WTC11 (cell line): Measurements from ENCODE around the gene FGF1. TPM values are rescaled to one million over a fixed set of nuclear protein-coding genes. Genes with fewer than 3 reads are reported as not detected.

Experiments used
- ATAC-seq: fragments of 200-7000 bp; cut with Tn5 transposase; 2 replicates; pipeline ENCODE4 v1.10.0; 2021; ENCODE audit warnings: mild to moderate bottlenecking, moderate library complexity
- CTCF ChIA-PET: fragments of 300-600 bp; sonication (Branson Sonifier 250); formaldehyde crosslinking; loops from one replicate; lab custom pipeline; 2021; ENCODE audit warnings: antibody characterized with exemption; lab: Charles Lee
- POLR2A ChIA-PET: fragments of 350-600 bp; sonication (Branson Sonifier 250); formaldehyde crosslinking; loops from one replicate; lab custom pipeline; 2021; ENCODE audit warnings: antibody characterized with exemption; lab: Charles Lee
- DNase-seq: peaks from one replicate; pipeline ENCODE4 v3.0.0; 2021; ENCODE audit warnings: low spot score
- H3K27ac Mint-ChIP-seq: 2 replicates; pipeline ENCODE4 v1.8.0; 2021; ENCODE audit warnings: mixed read lengths
- H3K27me3 Mint-ChIP-seq: 2 replicates; pipeline ENCODE4 v1.8.0; 2021; ENCODE audit warnings: low read depth, mild to moderate bottlenecking, moderate library complexity, mixed read lengths
- H3K36me3 Mint-ChIP-seq: 2 replicates; pipeline ENCODE4 v1.8.0; 2021; ENCODE audit warnings: mixed read lengths
- H3K4me1 Mint-ChIP-seq: 2 replicates; pipeline ENCODE4 v1.8.0; 2022; ENCODE audit warnings: mixed read lengths
- H3K4me3 Mint-ChIP-seq: 2 replicates; pipeline ENCODE4 v1.8.0; 2021; ENCODE audit warnings: mild to moderate bottlenecking, moderate library complexity, mixed read lengths
- H3K9me3 Mint-ChIP-seq: 2 replicates; pipeline ENCODE4 v1.8.0; 2021; ENCODE audit warnings: mixed read lengths
- CREB1 ChIP-seq: sonication (generic); formaldehyde crosslinking; IDR thresholded peaks from 2 replicates; pipeline ENCODE4 v1.8.0; 2023; ENCODE audit warnings: mild to moderate bottlenecking, missing genetic modification reagents
- GTF2I ChIP-seq: fragments of 250-450 bp; sonication (Bioruptor Pico); conservative IDR thresholded peaks from 2 replicates; pipeline ENCODE4 v1.4.0; 2021; ENCODE audit warnings: mild to moderate bottlenecking
- JUN ChIP-seq: sonication (generic); formaldehyde crosslinking; IDR thresholded peaks from 2 replicates; pipeline ENCODE4 v1.8.0; 2023; ENCODE audit warnings: mild to moderate bottlenecking, missing genetic modification reagents
- KAT7 ChIP-seq: sonication (generic); formaldehyde crosslinking; IDR thresholded peaks from 2 replicates; pipeline ENCODE4 v1.8.1; 2023; ENCODE audit warnings: missing genetic modification reagents, mild to moderate bottlenecking, borderline replicate concordance
- MYBL2 ChIP-seq: sonication (generic); formaldehyde crosslinking; IDR thresholded peaks from 2 replicates; pipeline ENCODE4 v1.8.1; 2023; ENCODE audit warnings: mild to moderate bottlenecking, moderate library complexity, missing genetic modification reagents
- NFATC4 ChIP-seq: fragments of 250-450 bp; sonication (Bioruptor Pico); IDR thresholded peaks from 2 replicates; pipeline ENCODE4 v1.9.0; 2021; ENCODE audit warnings: mild to moderate bottlenecking
- NR2C2 ChIP-seq: sonication (generic); formaldehyde crosslinking; IDR thresholded peaks from 2 replicates; pipeline ENCODE4 v1.8.0; 2022; ENCODE audit warnings: mild to moderate bottlenecking, missing genetic modification reagents
- RORB ChIP-seq: fragments of 250-450 bp; sonication (Bioruptor Pico); IDR thresholded peaks from 2 replicates; pipeline ENCODE4 v1.9.0; 2021; ENCODE audit warnings: mild to moderate bottlenecking
- SMAD4 ChIP-seq: sonication (generic); formaldehyde crosslinking; IDR thresholded peaks from 2 replicates; pipeline ENCODE4 v1.8.0; 2022; ENCODE audit warnings: mild to moderate bottlenecking, missing genetic modification reagents
- TP53 ChIP-seq: sonication (generic); formaldehyde crosslinking; IDR thresholded peaks from 2 replicates; pipeline ENCODE4 v1.8.1; 2023; ENCODE audit warnings: mild to moderate bottlenecking, missing genetic modification reagents
- ZNF121 ChIP-seq: sonication (generic); formaldehyde crosslinking; IDR thresholded peaks from 2 replicates; pipeline ENCODE4 v1.8.0; 2023; ENCODE audit warnings: missing genetic modification reagents
- ZNF425 ChIP-seq: fragments of 250-450 bp; sonication (Bioruptor Pico); conservative IDR thresholded peaks from 2 replicates; pipeline ENCODE4 v1.9.0; 2021; ENCODE audit warnings: mild to moderate bottlenecking
- ZNF532 ChIP-seq: fragments of 250-450 bp; sonication (Bioruptor Pico); IDR thresholded peaks from 2 replicates; pipeline ENCODE4 v1.9.0; 2021; ENCODE audit warnings: mild to moderate bottlenecking, borderline replicate concordance
- total RNA-seq: library from RNA; stranded (reverse); gene quantifications from 3 replicates; pipeline ENCODE4 v1.2.3, GENCODE V29; 2021
- TF ChIP-seq, protein P1 (sequence below): sonication (generic); formaldehyde crosslinking; IDR thresholded peaks from 2 replicates; pipeline ENCODE4 v1.8.0; 2023; ENCODE audit warnings: missing genetic modification reagents
- TF ChIP-seq, protein P2 (sequence below): sonication (generic); formaldehyde crosslinking; IDR thresholded peaks from 2 replicates; pipeline ENCODE4 v1.8.0; 2023; ENCODE audit warnings: mild to moderate bottlenecking, missing genetic modification reagents
- TF ChIP-seq, protein P3 (sequence below): sonication (generic); formaldehyde crosslinking; conservative IDR thresholded peaks from 2 replicates; pipeline ENCODE4 v1.8.1; 2023; ENCODE audit warnings: mild to moderate bottlenecking, low read depth, missing genetic modification reagents, moderate library complexity

FGF1 gene
- total RNA-seq, 1 experiment from 2014 or later: 0.55 TPM

DNA sequence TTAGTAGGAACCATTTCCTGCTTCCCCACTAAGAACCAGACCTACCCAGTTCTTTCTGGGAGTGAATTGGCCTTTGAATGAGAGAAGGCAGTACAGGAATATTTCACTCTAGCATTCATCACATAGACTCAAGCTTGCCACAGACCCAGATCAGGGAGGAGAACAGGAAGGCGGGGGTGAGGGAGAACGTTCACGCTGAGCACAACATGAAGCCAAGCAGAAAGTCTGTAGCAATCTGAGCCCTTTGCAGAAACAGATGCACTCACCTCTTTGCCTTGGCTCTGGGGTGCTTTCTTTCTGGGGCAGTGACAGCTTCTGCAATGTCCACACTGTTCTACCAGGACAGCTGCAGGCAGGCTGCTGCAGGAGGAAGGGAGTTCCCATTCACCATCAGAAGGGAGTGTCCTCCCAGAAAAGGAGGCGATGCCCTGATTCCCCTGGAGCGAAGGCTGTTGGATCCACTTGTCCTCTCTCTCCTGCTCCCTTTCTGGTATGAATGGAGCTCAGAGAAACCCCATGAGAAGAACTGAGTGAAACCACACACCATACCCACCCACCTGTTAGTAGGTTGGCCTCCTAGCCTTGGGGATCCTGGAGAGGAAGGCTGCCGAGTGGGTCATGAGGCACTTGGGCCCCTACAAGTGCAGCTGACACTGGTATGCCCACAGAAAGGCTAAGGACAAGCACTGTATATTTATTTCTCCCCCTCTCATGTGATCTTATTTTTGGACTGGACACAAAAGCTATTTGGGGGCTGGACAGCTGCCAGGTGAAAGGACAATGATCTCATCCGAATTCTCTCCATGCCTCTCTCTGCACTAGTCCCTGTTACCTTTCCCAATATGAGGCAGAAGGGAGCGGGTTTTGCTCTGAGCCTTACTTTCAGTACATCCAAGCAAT, 11.7 kb upstream of the FGF1 start:
- Mint-ChIP-seq H3K4me3 (no peak overlapping the region), H3K36me3 (no peaks in the 10 kb centered on the region), H3K27ac (peak overlapping the region; percentile 76; the same call in 1 of the 2 replicates), H3K9me3 (peaks cover 4% of the 10 kb centered on the region), H3K4me1 (peaks cover 46% of the 10 kb centered on the region), H3K27me3 (no peaks in the 10 kb centered on the region)
- ATAC-seq: no peak
- ChIA-PET POLR2A (interaction anchor here (1.0 kb wide), 1 partner anchor 12 kb away, joined by 3 read pairs; no protein-coding TSS in a partner anchor), CTCF (interaction anchor here (1.9 to 9.0 kb wide), 5 partner anchors 12 to 87 kb away, joined by 5 to 240 read pairs (median 28); partner anchors contain the start of gene FGF1)
- no peak for DNase-seq
- no peak for TF ChIP-seq SMAD4 (CRISPR knock-in tag)
- TF ChIP-seq ZNF532: no peak
- no peak for TF ChIP-seq NFATC4
- TF ChIP-seq, protein P1, sequence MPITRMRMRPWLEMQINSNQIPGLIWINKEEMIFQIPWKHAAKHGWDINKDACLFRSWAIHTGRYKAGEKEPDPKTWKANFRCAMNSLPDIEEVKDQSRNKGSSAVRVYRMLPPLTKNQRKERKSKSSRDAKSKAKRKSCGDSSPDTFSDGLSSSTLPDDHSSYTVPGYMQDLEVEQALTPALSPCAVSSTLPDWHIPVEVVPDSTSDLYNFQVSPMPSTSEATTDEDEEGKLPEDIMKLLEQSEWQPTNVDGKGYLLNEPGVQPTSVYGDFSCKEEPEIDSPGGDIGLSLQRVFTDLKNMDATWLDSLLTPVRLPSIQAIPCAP: no peak
- TF ChIP-seq, protein P2, sequence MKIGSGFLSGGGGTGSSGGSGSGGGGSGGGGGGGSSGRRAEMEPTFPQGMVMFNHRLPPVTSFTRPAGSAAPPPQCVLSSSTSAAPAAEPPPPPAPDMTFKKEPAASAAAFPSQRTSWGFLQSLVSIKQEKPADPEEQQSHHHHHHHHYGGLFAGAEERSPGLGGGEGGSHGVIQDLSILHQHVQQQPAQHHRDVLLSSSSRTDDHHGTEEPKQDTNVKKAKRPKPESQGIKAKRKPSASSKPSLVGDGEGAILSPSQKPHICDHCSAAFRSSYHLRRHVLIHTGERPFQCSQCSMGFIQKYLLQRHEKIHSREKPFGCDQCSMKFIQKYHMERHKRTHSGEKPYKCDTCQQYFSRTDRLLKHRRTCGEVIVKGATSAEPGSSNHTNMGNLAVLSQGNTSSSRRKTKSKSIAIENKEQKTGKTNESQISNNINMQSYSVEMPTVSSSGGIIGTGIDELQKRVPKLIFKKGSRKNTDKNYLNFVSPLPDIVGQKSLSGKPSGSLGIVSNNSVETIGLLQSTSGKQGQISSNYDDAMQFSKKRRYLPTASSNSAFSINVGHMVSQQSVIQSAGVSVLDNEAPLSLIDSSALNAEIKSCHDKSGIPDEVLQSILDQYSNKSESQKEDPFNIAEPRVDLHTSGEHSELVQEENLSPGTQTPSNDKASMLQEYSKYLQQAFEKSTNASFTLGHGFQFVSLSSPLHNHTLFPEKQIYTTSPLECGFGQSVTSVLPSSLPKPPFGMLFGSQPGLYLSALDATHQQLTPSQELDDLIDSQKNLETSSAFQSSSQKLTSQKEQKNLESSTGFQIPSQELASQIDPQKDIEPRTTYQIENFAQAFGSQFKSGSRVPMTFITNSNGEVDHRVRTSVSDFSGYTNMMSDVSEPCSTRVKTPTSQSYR (CRISPR knock-in tag): no peak
- no peak for TF ChIP-seq TP53 (CRISPR knock-in tag)
- TF ChIP-seq ZNF425 (CRISPR knock-in tag): no peak
- TF ChIP-seq ZNF121: no peak
- no peak for TF ChIP-seq KAT7 (CRISPR knock-in tag)

DNA sequence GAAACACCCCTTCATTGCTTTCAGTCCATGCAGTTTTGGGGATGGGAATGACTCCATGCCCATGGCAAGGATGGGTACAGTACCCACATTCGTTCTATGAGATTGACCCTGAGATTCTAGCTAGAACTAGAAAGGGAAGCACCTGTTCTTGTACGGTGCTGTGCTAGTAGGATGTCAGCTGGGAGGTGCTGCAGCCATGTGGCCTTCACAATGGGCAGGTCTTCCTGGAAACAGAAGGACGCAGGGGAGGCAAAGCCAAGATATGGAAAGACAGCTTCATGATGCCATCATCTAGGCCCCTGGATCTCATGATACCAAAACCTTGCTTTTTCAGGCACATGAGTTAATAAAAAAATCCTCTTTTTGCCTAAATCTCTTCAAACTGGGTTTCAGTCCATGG, 10.5 kb upstream of the FGF1 start:
- H3K4me1 Mint-ChIP-seq: peaks cover 36% of the 10 kb centered on the region
- ATAC-seq (no peak), DNase-seq (no peak)
- no peaks in the 10 kb centered on the region for H3K36me3 Mint-ChIP-seq
- no peak overlapping the region for H3K27ac Mint-ChIP-seq
- CTCF ChIA-PET: interaction anchor here (3.9 to 9.0 kb wide), 2 partner anchors 16 to 42 kb away, joined by 24 to 240 read pairs; no protein-coding TSS in a partner anchor
- POLR2A ChIA-PET: no interaction called here
- no peaks in the 10 kb centered on the region for H3K27me3 Mint-ChIP-seq
- no peak overlapping the region for H3K4me3 Mint-ChIP-seq
- H3K9me3 Mint-ChIP-seq: peaks cover 4% of the 10 kb centered on the region
- TF ChIP-seq ZNF532 (no peak), NR2C2 (CRISPR knock-in tag) (no peak), MYBL2 (no peak), RORB (CRISPR knock-in tag) (no peak), CREB1 (CRISPR knock-in tag) (no peak), JUN (CRISPR knock-in tag) (no peak), GTF2I (CRISPR knock-in tag) (no peak)
- TF ChIP-seq, protein P3, sequence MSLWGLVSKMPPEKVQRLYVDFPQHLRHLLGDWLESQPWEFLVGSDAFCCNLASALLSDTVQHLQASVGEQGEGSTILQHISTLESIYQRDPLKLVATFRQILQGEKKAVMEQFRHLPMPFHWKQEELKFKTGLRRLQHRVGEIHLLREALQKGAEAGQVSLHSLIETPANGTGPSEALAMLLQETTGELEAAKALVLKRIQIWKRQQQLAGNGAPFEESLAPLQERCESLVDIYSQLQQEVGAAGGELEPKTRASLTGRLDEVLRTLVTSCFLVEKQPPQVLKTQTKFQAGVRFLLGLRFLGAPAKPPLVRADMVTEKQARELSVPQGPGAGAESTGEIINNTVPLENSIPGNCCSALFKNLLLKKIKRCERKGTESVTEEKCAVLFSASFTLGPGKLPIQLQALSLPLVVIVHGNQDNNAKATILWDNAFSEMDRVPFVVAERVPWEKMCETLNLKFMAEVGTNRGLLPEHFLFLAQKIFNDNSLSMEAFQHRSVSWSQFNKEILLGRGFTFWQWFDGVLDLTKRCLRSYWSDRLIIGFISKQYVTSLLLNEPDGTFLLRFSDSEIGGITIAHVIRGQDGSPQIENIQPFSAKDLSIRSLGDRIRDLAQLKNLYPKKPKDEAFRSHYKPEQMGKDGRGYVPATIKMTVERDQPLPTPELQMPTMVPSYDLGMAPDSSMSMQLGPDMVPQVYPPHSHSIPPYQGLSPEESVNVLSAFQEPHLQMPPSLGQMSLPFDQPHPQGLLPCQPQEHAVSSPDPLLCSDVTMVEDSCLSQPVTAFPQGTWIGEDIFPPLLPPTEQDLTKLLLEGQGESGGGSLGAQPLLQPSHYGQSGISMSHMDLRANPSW (CRISPR knock-in tag): no peak
